GM18951 (cell line): ENCODE measurements around the gene B4GALNT2.
"Not testable (repeated sequence)": the region's sequence is repeated elsewhere in the genome, so short reads cannot be mapped to it uniquely, and the experiment has no call there.

ENCODE experiments used
- POLR2A ChIP-seq: IDR thresholded peaks from 4 replicates; pipeline ENCODE4 v1.6.1; 2011; ENCODE audit warnings: mild to moderate bottlenecking; ENCODE audit not compliant: insufficient read length, insufficient read depth; ENCODE audit errors: extremely low read depth
- in situ Hi-C: fragments of 300-500 bp; cut with MboI; formaldehyde crosslinking; loops from one replicate; pipeline ENCODE4 v1.12.0; 2022; ENCODE audit warnings: low sequenced_read_pairs, mixed read lengths, inconsistent platforms; ENCODE audit not compliant: unreplicated experiment

B4GALNT2 gene

DNA sequence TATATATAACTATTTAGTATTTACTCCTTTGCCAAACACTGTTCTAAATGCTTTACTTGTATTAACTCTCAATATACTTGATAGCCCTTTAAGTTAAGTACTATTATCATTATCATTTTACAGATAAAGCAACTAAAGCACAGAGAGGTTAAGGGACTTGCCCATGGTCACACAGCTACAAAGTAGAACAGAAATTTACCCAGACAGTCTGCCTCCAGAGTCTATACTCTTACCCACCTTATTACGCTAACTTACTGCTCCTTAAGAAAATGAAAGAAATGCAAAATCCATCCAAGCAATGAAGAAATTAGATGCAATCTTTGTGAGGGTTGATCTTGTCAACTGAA, 25.4 kb upstream of the B4GALNT2 start:
- in situ Hi-C loops = no loop called here
- TF ChIP-seq POLR2A = no peak

DNA sequence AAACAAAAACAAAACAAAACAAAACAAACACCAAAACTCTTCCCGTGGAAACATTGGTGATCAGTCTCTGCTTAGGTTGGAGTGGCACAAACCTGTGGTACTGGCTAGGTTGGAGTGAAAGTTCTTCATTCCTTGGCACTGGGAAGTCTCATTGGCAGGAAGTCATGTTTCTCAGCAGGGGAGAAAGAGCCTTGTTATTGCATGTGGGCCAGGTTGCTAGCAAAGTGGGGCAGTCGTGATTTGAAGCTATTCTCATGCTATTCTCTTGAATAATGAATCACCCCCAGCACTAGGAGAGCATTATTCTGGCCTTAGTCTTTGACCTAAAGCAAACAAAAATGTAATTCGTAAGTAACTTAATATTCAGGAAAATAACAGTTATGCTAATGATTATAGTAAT, 24.3 kb upstream of the B4GALNT2 start:
- in situ Hi-C loops = no loop called here
- TF ChIP-seq POLR2A = no peak

DNA sequence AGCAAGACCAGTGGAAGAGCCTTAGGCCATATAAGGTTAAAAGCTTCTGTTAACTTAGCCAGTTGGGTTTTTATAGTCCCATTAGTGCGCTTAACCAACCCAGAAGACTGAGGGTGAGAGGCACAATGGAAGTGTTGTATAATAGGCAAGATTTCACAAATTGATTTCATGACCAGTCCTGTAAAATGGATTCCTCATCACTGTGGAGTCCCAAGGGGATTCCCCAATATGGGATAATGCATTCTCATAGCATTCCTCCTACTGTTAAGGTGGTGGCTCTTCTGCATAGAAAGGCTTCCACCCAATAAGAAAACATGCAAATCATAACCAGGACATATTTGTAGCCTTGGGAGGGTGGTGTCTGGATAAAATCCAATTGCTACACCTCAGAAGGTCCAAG, 22.1 kb upstream of the B4GALNT2 start:
- in situ Hi-C loops = no loop called here
- TF ChIP-seq POLR2A = no peak

DNA sequence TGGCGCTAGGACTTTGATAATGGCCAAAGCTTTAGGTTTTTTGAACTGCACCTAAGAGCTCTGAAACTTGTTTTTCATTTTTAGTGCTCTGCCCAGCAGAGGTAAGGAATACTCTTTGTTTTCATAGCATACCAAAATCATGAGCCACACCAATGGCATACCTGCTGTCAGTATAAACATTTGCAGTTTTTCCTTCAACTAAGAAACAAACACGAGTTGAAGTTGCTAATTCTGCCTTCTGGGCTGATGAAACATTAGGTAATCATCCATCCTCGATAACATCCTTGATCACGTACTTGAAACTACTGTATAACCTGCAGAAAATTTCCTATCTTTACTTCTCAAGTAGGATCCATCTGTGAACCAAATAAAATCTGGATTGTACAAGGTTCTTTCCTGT, 20.6 kb upstream of the B4GALNT2 start:
- in situ Hi-C loops = no loop called here
- no peak for TF ChIP-seq POLR2A

DNA sequence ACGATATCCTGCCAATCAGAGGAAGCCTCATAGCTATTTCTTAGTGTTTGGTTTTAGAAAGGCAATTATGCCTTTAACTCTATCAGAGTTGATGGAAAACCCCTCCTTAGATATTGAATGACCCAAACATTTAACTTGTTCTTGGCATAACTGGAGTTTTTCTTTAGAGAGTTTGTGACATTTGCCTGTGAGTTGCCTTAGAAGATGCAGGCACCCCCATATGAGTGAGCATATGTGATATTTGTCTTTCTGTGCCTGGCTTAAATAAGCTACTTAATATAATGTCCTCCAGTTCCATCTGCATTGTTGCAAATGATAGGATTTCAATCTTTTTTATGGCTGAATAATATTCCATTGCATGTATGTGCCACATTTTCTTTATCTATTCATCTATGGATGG, 19.6 kb upstream of the B4GALNT2 start:
- no peak for TF ChIP-seq POLR2A
- in situ Hi-C loops = no loop called here

DNA sequence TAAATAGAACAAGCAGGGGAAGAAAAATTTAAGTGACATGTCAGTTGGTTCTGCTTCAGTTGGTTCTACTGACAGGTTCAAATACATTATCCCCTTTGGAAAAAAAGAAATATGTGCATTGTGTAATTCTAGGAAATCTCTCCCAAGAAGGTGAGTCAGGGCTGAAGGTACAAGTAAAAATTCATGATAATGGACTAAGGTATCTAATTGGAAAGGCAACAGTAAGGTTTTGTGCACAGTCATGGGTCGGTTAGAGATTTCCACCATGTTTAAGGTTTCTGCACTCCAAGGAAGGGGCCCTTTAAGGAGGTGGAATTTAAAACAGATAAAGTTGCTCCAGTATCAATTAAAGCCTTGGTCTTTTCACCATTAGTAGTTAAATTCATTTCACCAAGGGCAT, 17.9 kb upstream of the B4GALNT2 start:
- in situ Hi-C loops = no loop called here
- TF ChIP-seq POLR2A = no peak

DNA sequence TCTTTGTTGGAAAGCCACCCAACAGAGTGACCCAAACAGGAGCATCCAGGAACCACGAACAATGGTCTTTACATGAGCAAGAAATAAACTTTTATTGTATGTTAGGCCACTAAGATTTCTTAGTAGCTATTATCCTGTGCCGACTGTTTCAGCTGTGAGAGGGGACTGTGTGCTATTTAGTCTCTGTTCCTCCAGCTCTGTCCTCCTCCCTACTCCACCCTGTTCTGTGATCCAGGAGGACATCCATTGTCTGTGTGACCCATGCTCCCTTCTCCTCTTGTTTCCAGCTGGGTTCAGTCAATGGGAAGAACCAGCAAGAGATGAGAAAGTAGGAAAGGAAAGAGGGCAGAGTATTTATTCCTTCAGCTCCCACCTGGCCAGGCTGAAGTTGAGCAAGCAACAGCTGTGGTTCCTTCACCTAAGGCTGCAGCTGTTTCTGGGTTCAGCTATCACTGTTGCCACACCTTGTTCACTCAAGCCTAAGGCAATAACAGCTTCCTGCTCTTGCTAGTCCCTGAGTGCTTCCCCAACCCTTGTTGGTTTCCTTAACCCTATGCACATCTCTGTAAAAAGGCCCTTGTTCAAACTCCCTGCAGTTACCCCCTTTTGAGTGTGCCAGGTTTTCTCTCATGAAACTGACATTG, 14.9 kb upstream of the B4GALNT2 start:
- in situ Hi-C loops = no loop called here
- TF ChIP-seq POLR2A = no peak

DNA sequence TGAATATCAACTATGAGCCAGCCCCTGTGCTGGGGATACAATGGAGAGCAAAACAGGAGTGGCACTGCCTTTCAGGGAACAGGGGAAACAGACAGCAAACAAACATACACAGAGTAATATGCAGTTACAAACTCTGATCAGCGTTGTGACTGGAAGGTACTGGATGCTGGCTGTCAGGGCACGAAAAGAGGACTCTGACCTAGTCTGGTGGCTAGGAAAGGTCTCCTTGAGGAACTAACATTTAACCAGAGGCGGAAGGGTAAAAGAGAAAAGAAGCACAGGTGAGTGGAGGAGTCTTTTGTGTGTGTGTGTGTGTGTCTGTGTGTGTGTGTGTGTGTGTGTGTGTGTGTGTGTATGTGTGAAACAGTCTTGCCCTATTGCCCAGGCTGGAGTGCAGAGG, 12.4 kb upstream of the B4GALNT2 start:
- in situ Hi-C loops = no loop called here
- TF ChIP-seq POLR2A = no peak

DNA sequence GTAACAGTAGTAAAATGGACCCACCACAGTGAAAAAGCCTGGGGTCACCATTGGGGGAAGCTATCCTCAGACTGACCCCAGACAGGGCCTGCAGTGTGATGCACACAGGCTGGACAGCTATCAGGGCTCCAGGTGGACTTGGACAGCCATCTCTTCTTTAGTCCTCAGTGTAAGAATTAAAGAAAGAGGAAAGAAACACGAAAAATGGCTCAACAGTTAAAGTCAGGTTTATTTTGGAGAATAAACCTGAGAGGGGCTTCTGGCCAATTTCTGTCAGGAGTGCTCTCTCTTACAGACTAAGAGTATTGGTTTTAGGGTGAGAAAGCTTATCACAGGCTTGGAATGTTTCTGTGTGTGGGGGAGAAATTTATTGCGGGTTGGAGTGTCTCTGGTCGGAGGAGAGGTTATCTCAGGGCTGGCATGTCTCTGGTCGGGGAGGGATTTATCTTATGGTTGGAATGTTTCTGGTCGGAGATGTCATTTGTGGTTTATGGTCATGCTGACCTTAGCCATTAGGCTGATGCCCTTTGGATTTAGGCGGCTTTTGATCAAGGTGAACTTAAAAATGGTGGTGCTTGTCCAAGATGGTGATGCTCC, 10.8 kb upstream of the B4GALNT2 start:
- no peak for TF ChIP-seq POLR2A

DNA sequence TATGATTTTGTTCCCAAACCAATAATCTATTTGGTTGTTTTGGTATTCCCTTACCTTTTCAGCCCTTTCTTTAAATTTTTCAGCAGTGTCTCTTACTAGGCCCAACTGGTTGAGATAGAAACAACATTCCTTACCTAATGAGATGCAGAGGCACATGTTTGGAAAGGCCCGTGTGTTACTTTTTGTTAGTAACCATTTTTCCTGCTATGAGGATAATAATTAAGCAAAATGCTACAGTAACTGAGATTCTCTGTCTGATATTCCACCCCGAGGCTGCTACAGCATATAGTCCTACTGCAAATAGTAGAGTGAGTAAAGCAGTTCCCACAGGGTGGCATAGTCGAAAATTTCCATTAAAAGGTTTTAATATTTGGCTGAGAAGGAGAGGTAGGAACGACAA, 10.0 kb upstream of the B4GALNT2 start:
- in situ Hi-C loops = no loop called here
- no peak for TF ChIP-seq POLR2A

More for the DNA sequence above, 10.8 kb upstream of the B4GALNT2 start:
- in situ Hi-C loops = no loop called here

DNA sequence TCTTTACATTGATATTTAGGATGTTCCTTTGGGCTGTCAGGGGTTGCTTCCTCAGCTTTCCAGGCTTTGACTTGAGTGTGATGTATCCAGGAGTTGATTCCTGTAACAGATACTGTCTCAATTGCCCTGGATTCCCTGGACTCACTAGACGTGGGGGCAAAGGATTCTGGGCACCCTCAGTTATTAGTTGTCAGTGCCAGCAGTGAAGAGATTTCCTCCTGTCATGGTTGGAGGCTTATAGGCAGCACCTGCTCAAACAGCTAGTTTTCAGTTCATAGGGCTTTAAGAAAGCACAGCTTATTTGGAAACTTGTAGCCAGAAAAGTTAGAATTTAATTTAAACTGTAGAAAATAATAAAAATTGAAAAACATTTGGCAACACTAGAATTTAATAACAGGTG, 9.5 kb upstream of the B4GALNT2 start:
- in situ Hi-C loops = no loop called here
- no peak for TF ChIP-seq POLR2A

DNA sequence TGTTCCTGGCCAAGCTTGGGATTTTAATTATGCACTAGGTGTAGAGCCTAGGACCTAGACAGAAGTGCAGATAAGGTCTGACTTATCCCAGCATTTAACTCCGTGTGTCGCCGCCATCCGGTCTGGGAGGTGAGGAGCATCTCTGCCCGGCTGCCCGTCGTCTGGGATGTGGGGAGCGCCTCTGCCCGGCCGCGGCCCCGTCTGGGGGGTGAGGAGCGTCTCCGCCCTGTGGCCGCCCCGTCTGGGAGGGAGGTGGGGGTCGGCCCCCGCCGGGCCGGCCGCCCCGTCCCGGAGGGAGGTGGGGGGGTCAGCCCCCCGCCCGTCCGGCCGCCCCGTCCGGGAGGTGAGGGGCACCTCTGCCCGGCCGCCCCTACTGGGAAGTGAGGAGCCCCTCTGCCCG, 7.1 kb upstream of the B4GALNT2 start:
- in situ Hi-C loops = no loop called here
- TF ChIP-seq POLR2A = no peak

DNA sequence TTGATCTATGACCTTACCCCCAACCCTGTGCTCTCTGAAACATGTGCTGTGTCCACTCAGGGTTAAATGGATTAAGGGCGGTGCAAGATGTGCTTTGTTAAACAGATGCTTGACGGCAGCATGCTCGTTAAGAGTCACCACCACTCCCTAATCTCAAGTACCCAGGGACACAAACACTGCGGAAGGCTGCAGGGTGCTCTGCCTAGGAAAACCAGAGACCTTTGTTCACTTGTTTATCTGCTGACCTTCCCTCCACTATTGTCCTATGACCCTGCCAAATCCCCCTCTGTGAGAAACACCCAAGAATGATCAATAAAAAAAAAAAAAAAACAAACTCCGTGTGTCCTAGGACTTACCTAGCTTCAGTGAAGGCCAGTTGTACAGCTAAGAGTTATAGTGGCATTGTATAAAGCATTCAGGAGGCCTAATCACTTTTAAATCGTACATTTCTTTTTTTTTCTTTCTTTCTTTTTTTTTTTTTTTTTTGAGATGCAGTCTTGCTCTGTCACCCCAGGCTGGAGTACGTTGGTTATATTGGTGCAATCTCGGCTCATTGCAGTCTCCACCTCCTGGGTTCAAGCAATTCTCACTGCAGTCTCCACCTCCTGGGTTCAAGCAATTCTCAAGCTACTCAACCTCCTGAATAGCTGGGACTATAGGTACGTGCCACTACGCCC, 6.2 kb upstream of the B4GALNT2 start:
- in situ Hi-C loops = not testable (repeated sequence)

DNA sequence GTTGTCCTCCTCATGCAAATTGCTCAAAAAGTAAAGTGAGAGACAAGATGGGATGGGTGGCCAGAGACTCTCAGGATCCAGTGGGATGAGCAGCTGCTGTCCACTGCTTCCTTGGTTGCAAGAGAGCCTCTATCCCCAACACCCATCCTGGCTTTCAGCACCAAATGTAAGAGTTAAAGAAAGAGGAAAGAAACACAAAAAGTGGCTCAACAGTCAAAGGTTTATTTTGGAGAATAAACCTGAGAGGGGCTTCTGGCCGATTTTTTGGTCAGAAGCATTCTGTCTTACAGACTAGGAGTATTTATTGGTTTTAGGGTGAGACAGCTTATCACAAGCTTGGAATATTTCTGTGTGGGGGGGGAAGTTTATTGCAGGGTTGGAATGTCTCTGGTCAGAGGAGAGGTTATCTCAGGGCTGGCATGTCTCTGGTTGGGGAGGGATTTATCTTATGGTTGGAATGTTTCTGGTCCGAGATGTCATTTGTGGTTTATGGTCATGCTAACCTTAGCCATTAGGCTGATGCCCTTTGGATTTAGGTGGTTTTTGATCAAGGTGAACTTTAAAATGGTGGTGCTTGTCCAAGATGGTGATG, 3.1 kb upstream of the B4GALNT2 start:
- in situ Hi-C loops = not testable (repeated sequence)
